Naive thymus-derived CD4-positive, alpha-beta T cell (primary cell): ENCODE measurements around the gene DNAH3. TPM values are rescaled to one million over a fixed set of nuclear protein-coding genes. Genes with fewer than 3 reads are reported as not detected.

Experiments used
- ATAC-seq: fragments of 150-1000 bp; cut with Tn5 transposase; 2 replicates; pipeline ENCODE4 v1.10.0; 2021; ENCODE audit warnings: mild to moderate bottlenecking, moderate library complexity
- CTCF ChIA-PET: fragments of 350-600 bp; sonication (Branson Sonifier 250); formaldehyde crosslinking; loops from one replicate; lab custom pipeline; 2021; ENCODE audit warnings: antibody characterized with exemption; lab: Charles Lee
- POLR2A ChIA-PET: fragments of 350-600 bp; sonication (Branson Sonifier 250); formaldehyde crosslinking; loops from one replicate; lab custom pipeline; 2021; ENCODE audit warnings: antibody characterized with exemption, inconsistent platforms; lab: Charles Lee
- DNase-seq, 9 donors: peaks; one replicate each; pipeline versions ENCODE4 v3.0.0 to v3.0.0-alpha.2; 2020 to 2022; ENCODE audit warnings: mixed read lengths in 1 of 9
- H3K27ac ChIP-seq: one replicate; pipeline ENCODE4 v1.7.0; 2013; ENCODE audit warnings: mild to moderate bottlenecking, low read depth, low read length, moderate library complexity
- H3K27me3 ChIP-seq, 2 donors: one replicate each; pipeline ENCODE4 v1.7.0; 2013; ENCODE audit warnings: low read length in 2 of 2, mild to moderate bottlenecking in 2 of 2, moderate library complexity in 2 of 2; ENCODE audit not compliant: control insufficient read depth in 2 of 2, insufficient read depth in 2 of 2
- H3K36me3 ChIP-seq, 3 experiments: 1 replicate in 2 of 3; 2 replicates in 1 of 3; pipeline ENCODE4 v1.7.0; 2013; ENCODE audit warnings: low read length in 3 of 3, mild to moderate bottlenecking in 3 of 3, moderate library complexity in 1 of 3; ENCODE audit not compliant: insufficient read depth in 3 of 3, control insufficient read depth in 2 of 3
- H3K4me1 ChIP-seq, 2 donors: one replicate each; pipeline ENCODE4 v1.7.0; 2013; ENCODE audit warnings: low read length in 2 of 2, mild to moderate bottlenecking in 2 of 2, moderate library complexity in 1 of 2; ENCODE audit not compliant: control insufficient read depth in 2 of 2, insufficient read depth in 2 of 2
- H3K4me3 ChIP-seq: 2 replicates; pipeline ENCODE4 v1.7.0; 2013; ENCODE audit warnings: mild to moderate bottlenecking, low read length
- H3K9me3 ChIP-seq, 3 experiments: 1 replicate in 2 of 3; 2 replicates in 1 of 3; pipeline ENCODE4 v1.7.0; 2013; ENCODE audit warnings: low read length in 3 of 3; ENCODE audit not compliant: control insufficient read depth in 2 of 3
- H3K27ac Mint-ChIP-seq, 9 donors: one replicate each; pipeline ENCODE4 v1.8.0; 2020 to 2022; ENCODE audit warnings: mixed read lengths in 9 of 9, mild to moderate bottlenecking in 8 of 9, moderate library complexity in 5 of 9, inconsistent platforms in 2 of 9
- H3K27me3 Mint-ChIP-seq, 5 donors: one replicate each; pipeline ENCODE4 v1.8.0; 2021 to 2022; ENCODE audit warnings: mixed read lengths in 5 of 5, mild to moderate bottlenecking in 1 of 5
- H3K36me3 Mint-ChIP-seq, 5 donors: one replicate each; pipeline ENCODE4 v1.8.0; 2020 to 2022; ENCODE audit warnings: mixed read lengths in 5 of 5, mild to moderate bottlenecking in 3 of 5, inconsistent platforms in 1 of 5
- H3K4me1 Mint-ChIP-seq, 7 donors: one replicate each; pipeline ENCODE4 v1.8.0; 2020 to 2022; ENCODE audit warnings: mixed read lengths in 7 of 7, mild to moderate bottlenecking in 3 of 7, inconsistent platforms in 1 of 7
- H3K4me3 Mint-ChIP-seq, 10 donors: one replicate each; pipeline ENCODE4 v1.8.0; 2020 to 2022; ENCODE audit warnings: mild to moderate bottlenecking in 10 of 10, mixed read lengths in 10 of 10, moderate library complexity in 6 of 10, inconsistent platforms in 2 of 10
- H3K9me3 Mint-ChIP-seq, 11 donors: one replicate each; pipeline ENCODE4 v1.8.0; 2020 to 2022; ENCODE audit warnings: mixed read lengths in 11 of 11, mild to moderate bottlenecking in 4 of 11, inconsistent platforms in 1 of 11, moderate library complexity in 1 of 11
- intact Hi-C, 2 donors: fragments of 100-400 bp; cut with micrococcal nuclease; formaldehyde crosslinking; loops; one replicate each; pipeline ENCODE4 v1.15.1; 2023
- polyA plus RNA-seq, 2 donors: library from polyadenylated mRNA; unstranded; fragments of 300-500 nt; fragmentation: Illumina TruSeq; gene quantifications; one replicate each; pipeline ENCODE4 v1.2.3, GENCODE V29; 2021
- total RNA-seq, 6 experiments: library from RNA in 5 of 6; stranded (reverse) in 5 of 6; gene quantifications; 1 replicate in 5 of 6; 2 replicates in 1 of 6; pipeline ENCODE4 v1.2.3 and lab custom pipeline; 2021 to 2026

Gene DNAH3
- total and polyA plus RNA-seq, 7 experiments from 2014 or later: not detected

GRCh38 chr16:21192991-21193390, 42.3 kb upstream of the DNAH3 start:
- no peaks in the 10 kb centered on the region for H3K9me3 ChIP-seq
- H3K4me1 ChIP-seq: no peaks in the 10 kb centered on the region
- H3K27me3 ChIP-seq: no peaks in the 10 kb centered on the region
- Mint-ChIP-seq H3K4me3 (no peak overlapping the region), H3K27ac (no peak overlapping the region), H3K4me1 (peaks cover 0 to 11% (median 5%) of the 10 kb centered on the region in 7 donors), H3K36me3 (peaks cover 0 to 3% (median 0%) of the 10 kb centered on the region in 5 donors), H3K9me3 (peaks cover 0 to 8% (median 0%) of the 10 kb centered on the region in 11 donors), H3K27me3 (peaks cover 0 to 24% (median 5%) of the 10 kb centered on the region in 5 donors)
- DNase-seq (no peak), ATAC-seq (no peak)
- ChIA-PET POLR2A (no interaction called here), CTCF (interaction anchor here (0.6 kb wide), 1 partner anchor 10 kb away, joined by 3 read pairs; no protein-coding TSS in a partner anchor)
- no peaks in the 10 kb centered on the region for H3K36me3 ChIP-seq
- no peak overlapping the region for H3K4me3 ChIP-seq
- H3K27ac ChIP-seq: no peak overlapping the region
- intact Hi-C loops: no loop called here

- intact Hi-C loops: no loop called here
- Mint-ChIP-seq H3K9me3 (peaks cover 0 to 8% (median 0%) of the 10 kb centered on the region in 11 donors), H3K27ac (no peak overlapping the region), H3K36me3 (peaks cover 0 to 3% (median 0%) of the 10 kb centered on the region in 5 donors), H3K4me1 (peaks cover 0 to 11% (median 5%) of the 10 kb centered on the region in 7 donors), H3K27me3 (peaks cover 0 to 18% (median 5%) of the 10 kb centered on the region in 5 donors), H3K4me3 (no peak overlapping the region)
- ATAC-seq (no peak), DNase-seq (no peak)
- H3K36me3 ChIP-seq: no peaks in the 10 kb centered on the region
- no peaks in the 10 kb centered on the region for H3K4me1 ChIP-seq
- H3K27ac ChIP-seq: no peak overlapping the region
- ChIA-PET CTCF (no interaction called here), POLR2A (no interaction called here)
- no peaks in the 10 kb centered on the region for H3K9me3 ChIP-seq
- no peak overlapping the region for H3K4me3 ChIP-seq
- no peaks in the 10 kb centered on the region for H3K27me3 ChIP-seq
Observed at GRCh38 chr16:21190599-21190998, 40.0 kb upstream of the DNAH3 start.

GRCh38 chr16:21190013-21190412, 39.4 kb upstream of the DNAH3 start:
- H3K36me3 ChIP-seq: no peaks in the 10 kb centered on the region
- H3K9me3 Mint-ChIP-seq: peaks cover 0 to 8% (median 0%) of the 10 kb centered on the region in 11 donors
- DNase-seq: no peak
- H3K27ac Mint-ChIP-seq: no peak overlapping the region
- peaks cover 0 to 11% (median 5%) of the 10 kb centered on the region in 7 donors for H3K4me1 Mint-ChIP-seq
- CTCF ChIA-PET: no interaction called here
- no peak overlapping the region for H3K27ac ChIP-seq
- no peaks in the 10 kb centered on the region for H3K9me3 ChIP-seq
- no peak overlapping the region for H3K4me3 ChIP-seq
- no peaks in the 10 kb centered on the region for H3K27me3 ChIP-seq
- intact Hi-C loops: no loop called here
- H3K4me1 ChIP-seq: no peaks in the 10 kb centered on the region
- H3K36me3 Mint-ChIP-seq: peaks cover 0 to 3% (median 0%) of the 10 kb centered on the region in 5 donors
- ATAC-seq: no peak
- POLR2A ChIA-PET: interaction anchor here (0.7 kb wide), 1 partner anchor 1758 kb away, joined by 4 read pairs; no protein-coding TSS in a partner anchor
- H3K27me3 Mint-ChIP-seq: peaks cover 0 to 16% (median 5%) of the 10 kb centered on the region in 5 donors
- no peak overlapping the region for H3K4me3 Mint-ChIP-seq

- Histone ChIP-seq H3K4me1 (no peaks in the 10 kb centered on the region), H3K9me3 (no peaks in the 10 kb centered on the region), H3K27ac (no peak overlapping the region), H3K4me3 (no peak overlapping the region), H3K36me3 (no peaks in the 10 kb centered on the region), H3K27me3 (no peaks in the 10 kb centered on the region)
- H3K9me3 Mint-ChIP-seq: peaks cover 0 to 8% (median 0%) of the 10 kb centered on the region in 11 donors
- H3K4me1 Mint-ChIP-seq: peaks cover 0 to 5% (median 4%) of the 10 kb centered on the region in 7 donors
- POLR2A ChIA-PET: no interaction called here
- peak overlapping the region in 1 of 10 donors; percentile 20 for H3K4me3 Mint-ChIP-seq
- CTCF ChIA-PET: interaction anchor here (0.5 to 1.1 kb wide), 3 partner anchors 32 to 1131 kb away, joined by 3 to 6 read pairs (median 5); no protein-coding TSS in a partner anchor
- DNase-seq (no peak), ATAC-seq (no peak)
- intact Hi-C loops: loop anchor here in 1 of 2 donors (2.0 to 5.0 kb wide), 2 partner anchors 89 to 363 kb away; partner anchors contain the start of gene CRYM
- peaks cover 0 to 14% (median 3%) of the 10 kb centered on the region in 5 donors for H3K27me3 Mint-ChIP-seq
- peaks cover 0 to 7% (median 0%) of the 10 kb centered on the region in 5 donors for H3K36me3 Mint-ChIP-seq
- no peak overlapping the region for H3K27ac Mint-ChIP-seq
Observed at GRCh38 chr16:21189311-21189710, 38.7 kb upstream of the DNAH3 start.

- H3K4me3 Mint-ChIP-seq: no peak overlapping the region
- H3K27ac Mint-ChIP-seq: no peak overlapping the region
Observed at GRCh38 chr16:21186326-21186691, 35.7 kb upstream of the DNAH3 start.

GRCh38 chr16:21185659-21186325, 35.1 kb upstream of the DNAH3 start:
- Mint-ChIP-seq H3K36me3 (peaks cover 5 to 34% (median 16%) of the 10 kb centered on the region in 5 donors), H3K4me1 (peaks cover 0 to 5% (median 4%) of the 10 kb centered on the region in 7 donors), H3K9me3 (peaks cover 0 to 8% (median 0%) of the 10 kb centered on the region in 11 donors), H3K4me3 (no peak overlapping the region), H3K27me3 (peaks cover 0 to 6% (median 0%) of the 10 kb centered on the region in 5 donors), H3K27ac (peak overlapping the region in 1 of 9 donors; percentile 1)
- no peak for ATAC-seq
- H3K4me3 ChIP-seq: no peak overlapping the region
- peaks cover 0 to 12% (median 0%) of the 10 kb centered on the region in 3 experiments for H3K36me3 ChIP-seq
- ChIA-PET CTCF (no interaction called here), POLR2A (no interaction called here)
- no peaks in the 10 kb centered on the region for H3K9me3 ChIP-seq
- no peaks in the 10 kb centered on the region for H3K4me1 ChIP-seq
- no peak for DNase-seq
- no peak overlapping the region for H3K27ac ChIP-seq
- intact Hi-C loops: loop anchor here in 1 of 2 donors (5.0 kb wide), 1 partner anchor 367 kb away; no protein-coding TSS in a partner anchor
- no peaks in the 10 kb centered on the region for H3K27me3 ChIP-seq

More at GRCh38 chr16:21186326-21186691, 35.7 kb upstream of the DNAH3 start:
- H3K27me3 ChIP-seq: no peaks in the 10 kb centered on the region
- ChIA-PET CTCF (no interaction called here), POLR2A (no interaction called here)
- no peak overlapping the region for H3K4me3 ChIP-seq
- Mint-ChIP-seq H3K4me1 (peaks cover 0 to 5% (median 4%) of the 10 kb centered on the region in 7 donors), H3K36me3 (peaks cover 3 to 28% (median 14%) of the 10 kb centered on the region in 5 donors), H3K27me3 (peaks cover 0 to 7% (median 1%) of the 10 kb centered on the region in 5 donors), H3K9me3 (peaks cover 0 to 8% (median 0%) of the 10 kb centered on the region in 11 donors)
- DNase-seq (no peak), ATAC-seq (no peak)
- peaks cover 0 to 7% (median 0%) of the 10 kb centered on the region in 3 experiments for H3K36me3 ChIP-seq
- no peaks in the 10 kb centered on the region for H3K4me1 ChIP-seq
- intact Hi-C loops: loop anchor here in 1 of 2 donors (5.0 kb wide), 1 partner anchor 366 kb away; no protein-coding TSS in a partner anchor
- H3K9me3 ChIP-seq: no peaks in the 10 kb centered on the region
- no peak overlapping the region for H3K27ac ChIP-seq
